CD4-positive, alpha-beta T cell (primary cell): Measurements from ENCODE around the gene UQCR10. TPM values are rescaled to one million over a fixed set of nuclear protein-coding genes. Genes with fewer than 3 reads are reported as not detected.

Experiments used
- ATAC-seq: fragments of 200-7000 bp; cut with Tn5 transposase; one replicate; pipeline ENCODE4 v1.10.0; 2022; ENCODE audit warnings: mild to moderate bottlenecking; ENCODE audit not compliant: poor library complexity
- CTCF ChIA-PET: fragments of 350-600 bp; sonication (Branson Sonifier 250); formaldehyde crosslinking; loops from one replicate; lab custom pipeline; 2021; ENCODE audit warnings: antibody characterized with exemption, inconsistent platforms; lab: Charles Lee
- POLR2A ChIA-PET: fragments of 350-600 bp; sonication (Branson Sonifier 250); formaldehyde crosslinking; loops from one replicate; lab custom pipeline; 2021; ENCODE audit warnings: antibody characterized with exemption, inconsistent platforms; lab: Charles Lee
- DNase-seq, 14 experiments: peaks; one replicate each; pipeline ENCODE4 v3.0.0-alpha.2; 2013 to 2020; ENCODE audit warnings: mixed read lengths in 2 of 14
- H3K27ac ChIP-seq, 2 donors: one replicate each; pipeline versions ENCODE4 v1.5.1 to v1.7.0; 2013; ENCODE audit warnings: low read length in 2 of 2, low read depth in 1 of 2, mild to moderate bottlenecking in 1 of 2
- H3K27me3 ChIP-seq, 2 experiments: 1 replicate in 1 of 2; 2 replicates in 1 of 2; pipeline versions ENCODE4 v1.6.1 to v1.7.0; 2013; ENCODE audit warnings: low read length in 2 of 2, control low read depth in 1 of 2, mild to moderate bottlenecking in 1 of 2, moderate library complexity in 1 of 2; ENCODE audit not compliant: insufficient read depth in 2 of 2, control insufficient read depth in 1 of 2
- H3K36me3 ChIP-seq: one replicate; pipeline ENCODE4 v1.6.1; 2013; ENCODE audit warnings: low read length, control low read depth; ENCODE audit not compliant: insufficient read depth
- H3K4me1 ChIP-seq: one replicate; pipeline ENCODE4 v1.6.1; 2013; ENCODE audit warnings: low read length, control low read depth; ENCODE audit not compliant: insufficient read depth
- H3K4me3 ChIP-seq: one replicate; pipeline ENCODE4 v1.5.1; 2013; ENCODE audit warnings: mild to moderate bottlenecking, low read length, moderate library complexity
- H3K9me3 ChIP-seq, 2 experiments: 1 replicate in 1 of 2; 2 replicates in 1 of 2; pipeline versions ENCODE4 v1.6.1 to v1.7.0; 2013; ENCODE audit warnings: low read length in 2 of 2, mild to moderate bottlenecking in 2 of 2, control low read depth in 1 of 2, moderate library complexity in 1 of 2; ENCODE audit not compliant: control insufficient read depth in 1 of 2, insufficient read depth in 1 of 2
- H3K27ac Mint-ChIP-seq: one replicate; pipeline ENCODE4 v1.8.0; 2020; ENCODE audit warnings: mixed read lengths
- H3K27me3 Mint-ChIP-seq: one replicate; pipeline ENCODE4 v1.8.0; 2021; ENCODE audit warnings: mixed read lengths
- H3K36me3 Mint-ChIP-seq: one replicate; pipeline ENCODE4 v1.8.0; 2021; ENCODE audit warnings: low read depth, mixed read lengths
- H3K4me1 Mint-ChIP-seq: one replicate; pipeline ENCODE4 v1.8.0; 2021; ENCODE audit warnings: low read depth, mixed read lengths
- H3K4me3 Mint-ChIP-seq: one replicate; pipeline ENCODE4 v1.8.0; 2020; ENCODE audit warnings: mild to moderate bottlenecking, mixed read lengths
- H3K9me3 Mint-ChIP-seq: one replicate; pipeline ENCODE4 v1.8.0; 2020; ENCODE audit warnings: mixed read lengths
- CTCF ChIP-seq: fragments of 200-600 bp; IDR thresholded peaks from one replicate; pipeline ENCODE4 v1.8.0; 2022; ENCODE audit warnings: antibody characterized with exemption, mild to moderate bottlenecking
- intact Hi-C, 2 experiments: fragments of 100-400 bp; cut with DNase I in 1 of 2; cut with micrococcal nuclease in 1 of 2; formaldehyde crosslinking; loops; one replicate each; pipeline versions ENCODE4 v1.15.1 to v1.9.0; 2023 to 2025; cut with DNase I, micrococcal nuclease
- total RNA-seq, 174 experiments: library from RNA in 2 of 174; stranded (reverse) in 2 of 174; gene quantifications; one replicate each; pipeline ENCODE4 v1.2.3 and lab custom pipeline; 2021 to 2026

Gene UQCR10
- total RNA-seq, 2 experiments from 2014 or later: 19.2 to 20.3 TPM

GRCh38 chr22:29729161-29729560 lies 38.0 kb upstream of the UQCR10 start:
- H3K27ac ChIP-seq: no peak overlapping the region
- ChIA-PET POLR2A (no interaction called here), CTCF (no interaction called here)
- intact Hi-C loops: no loop called here
- Mint-ChIP-seq H3K27ac (no peak overlapping the region), H3K4me1 (no peaks in the 10 kb centered on the region), H3K27me3 (no peaks in the 10 kb centered on the region), H3K36me3 (peaks cover 18% of the 10 kb centered on the region), H3K9me3 (no peaks in the 10 kb centered on the region), H3K4me3 (no peak overlapping the region)
- no peak for TF ChIP-seq CTCF
- DNase-seq (no peak), ATAC-seq (no peak)
- H3K36me3 ChIP-seq: peaks cover 9% of the 10 kb centered on the region
- H3K4me1 ChIP-seq: no peaks in the 10 kb centered on the region
- no peaks in the 10 kb centered on the region for H3K27me3 ChIP-seq
- no peaks in the 10 kb centered on the region for H3K9me3 ChIP-seq
- H3K4me3 ChIP-seq: no peak overlapping the region

GRCh38 chr22:29731058-29731850 lies 35.9 kb upstream of the UQCR10 start:
- intact Hi-C loops: no loop called here
- TF ChIP-seq CTCF: no peak
- Histone ChIP-seq H3K4me1 (no peaks in the 10 kb centered on the region), H3K9me3 (no peaks in the 10 kb centered on the region), H3K27me3 (no peaks in the 10 kb centered on the region), H3K27ac (no peak overlapping the region), H3K4me3 (no peak overlapping the region), H3K36me3 (peaks cover 14% of the 10 kb centered on the region)
- ChIA-PET POLR2A (no interaction called here), CTCF (no interaction called here)
- ATAC-seq: no peak
- Mint-ChIP-seq H3K4me3 (no peak overlapping the region), H3K27ac (no peak overlapping the region), H3K9me3 (no peaks in the 10 kb centered on the region), H3K36me3 (peaks cover 26% of the 10 kb centered on the region), H3K4me1 (no peaks in the 10 kb centered on the region), H3K27me3 (no peaks in the 10 kb centered on the region)
- no peak for DNase-seq

GRCh38 chr22:29732883-29733282 lies 34.3 kb upstream of the UQCR10 start:
- no peaks in the 10 kb centered on the region for H3K27me3 ChIP-seq
- TF ChIP-seq CTCF: no peak
- Mint-ChIP-seq H3K27me3 (no peaks in the 10 kb centered on the region), H3K36me3 (peaks cover 26% of the 10 kb centered on the region), H3K9me3 (no peaks in the 10 kb centered on the region), H3K4me3 (no peak overlapping the region), H3K4me1 (no peaks in the 10 kb centered on the region), H3K27ac (no peak overlapping the region)
- H3K36me3 ChIP-seq: peaks cover 16% of the 10 kb centered on the region
- ATAC-seq (no peak), DNase-seq (no peak)
- POLR2A ChIA-PET: no interaction called here
- H3K4me1 ChIP-seq: no peaks in the 10 kb centered on the region
- H3K4me3 ChIP-seq: no peak overlapping the region
- CTCF ChIA-PET: no interaction called here
- no peaks in the 10 kb centered on the region for H3K9me3 ChIP-seq
- intact Hi-C loops: no loop called here
- no peak overlapping the region for H3K27ac ChIP-seq
